Measurements from ENCODE around the gene PHF23.

- no peak for TF ChIP-seq CTCF (IDR thresholded peaks at IDR 0.05)
- peak in 1 of 2 donors; percentile 74 for TF ChIP-seq POLR2A (IDR thresholded peaks at IDR 0.05)
Observed at GRCh38 chr17:7241783-7242716, 2.8 kb upstream of the PHF23 start, which contains the start of gene GABARAP.

Data from thyroid gland (tissue), 4 donors.